HG03175 (cell line): ENCODE data around the gene LRP4.

Experiments
- ATAC-seq: cut with Tn5 transposase; IDR thresholded peaks from one replicate; pipeline ENCODE4 v1.9.1; 2021; ENCODE audit warnings: mild to moderate bottlenecking, moderate library complexity; ENCODE audit not compliant: unreplicated experiment

The LRP4 gene

GRCh38 chr11:46849631-46850030 is 68.7 kb downstream of the LRP4 start:
- no peak for ATAC-seq

- ATAC-seq: no peak
These were observed 71.9 kb downstream of the LRP4 start for GRCh38 chr11:46846510-46846830.

GRCh38 chr11:46845740-46846509 is 72.4 kb downstream of the LRP4 start, which contains the start of gene CKAP5:
Gene CKAP5, minus strand, starts transcription at chr11:46846280. Its CDS starts 25,049 bp downstream, at chr11:46821231.
- peak; percentile 95 for ATAC-seq

DNA sequence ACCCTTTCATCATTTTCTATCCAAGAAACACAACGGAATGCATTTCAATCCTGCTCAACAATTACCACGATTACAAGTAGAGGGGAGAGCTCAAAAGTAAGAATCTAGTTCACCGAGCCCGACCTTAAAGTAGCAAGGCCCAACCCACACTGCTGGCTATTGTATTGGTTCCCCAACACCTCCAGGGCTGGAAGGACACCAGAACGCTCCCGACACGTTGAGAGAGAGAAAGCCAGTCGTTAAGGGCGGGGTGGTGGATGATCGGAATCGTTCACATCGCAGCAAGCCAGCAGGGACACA is 73.0 kb downstream of the LRP4 start:
- ATAC-seq: no peak

- no peak for ATAC-seq
These were observed 78.2 kb downstream of the LRP4 start for GRCh38 chr11:46840116-46840515.

GRCh38 chr11:46838501-46838900 is 79.8 kb downstream of the LRP4 start:
- ATAC-seq: no peak

DNA sequence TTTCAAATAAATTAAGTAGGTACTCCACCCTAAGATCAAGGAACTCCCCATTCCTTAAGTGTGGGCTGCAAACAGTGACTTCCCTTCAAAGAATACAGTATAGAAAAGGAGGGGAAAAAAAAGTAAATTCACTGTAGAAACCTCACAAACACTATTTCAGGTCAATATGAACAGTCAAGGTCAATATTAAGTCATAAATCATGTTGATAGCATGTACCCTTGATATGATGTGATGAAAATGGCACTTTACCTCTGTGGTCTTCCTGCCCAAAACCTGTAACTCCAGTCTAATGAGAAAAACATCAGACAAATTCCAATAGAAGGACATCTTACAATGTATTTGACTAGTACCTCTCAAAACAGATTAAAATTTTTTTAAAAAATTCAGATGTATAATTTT is 80.5 kb downstream of the LRP4 start:
- no peak for ATAC-seq

DNA sequence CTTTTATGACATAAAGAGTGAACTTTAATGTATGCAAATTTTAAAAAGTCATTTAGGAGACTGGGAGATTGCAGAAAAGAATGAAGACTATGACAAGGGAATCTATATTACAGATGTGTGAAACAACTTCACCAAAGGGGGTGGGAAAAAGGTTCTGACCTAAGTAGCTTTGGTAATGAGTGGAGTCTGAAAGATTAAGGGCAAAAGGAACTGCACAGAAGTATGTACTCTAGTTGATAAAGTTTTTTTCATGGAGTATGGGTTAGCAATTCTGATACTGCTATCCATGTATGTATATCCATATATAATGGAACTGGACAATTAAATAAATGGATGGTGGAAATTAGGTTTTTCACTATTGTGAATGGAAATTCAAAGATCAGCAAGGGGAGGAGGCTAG is 81.5 kb downstream of the LRP4 start:
- no peak for ATAC-seq

DNA sequence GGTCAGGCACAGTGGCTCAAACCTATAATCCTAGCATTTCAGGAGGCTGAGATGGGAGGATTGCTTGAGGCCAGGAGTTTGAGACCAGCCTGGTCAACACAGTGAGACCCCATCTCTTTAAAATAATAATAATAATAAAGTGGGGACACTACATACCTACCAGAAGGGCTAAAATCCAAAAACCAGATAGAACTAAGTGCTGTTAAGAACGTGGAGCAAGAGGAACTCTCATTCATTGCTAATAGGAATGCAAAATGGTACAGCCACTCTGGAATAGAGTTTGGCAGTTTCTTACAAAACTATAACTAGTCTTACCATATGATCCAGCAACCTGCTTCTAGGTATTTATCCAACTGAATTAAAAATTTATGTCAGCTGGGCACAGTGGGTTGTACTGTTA is 81.9 kb downstream of the LRP4 start:
- no peak for ATAC-seq

- ATAC-seq: no peak
These were observed 82.5 kb downstream of the LRP4 start for GRCh38 chr11:46835897-46836296.

- ATAC-seq: no peak
These were observed 83.5 kb downstream of the LRP4 start for GRCh38 chr11:46834821-46835220.

DNA sequence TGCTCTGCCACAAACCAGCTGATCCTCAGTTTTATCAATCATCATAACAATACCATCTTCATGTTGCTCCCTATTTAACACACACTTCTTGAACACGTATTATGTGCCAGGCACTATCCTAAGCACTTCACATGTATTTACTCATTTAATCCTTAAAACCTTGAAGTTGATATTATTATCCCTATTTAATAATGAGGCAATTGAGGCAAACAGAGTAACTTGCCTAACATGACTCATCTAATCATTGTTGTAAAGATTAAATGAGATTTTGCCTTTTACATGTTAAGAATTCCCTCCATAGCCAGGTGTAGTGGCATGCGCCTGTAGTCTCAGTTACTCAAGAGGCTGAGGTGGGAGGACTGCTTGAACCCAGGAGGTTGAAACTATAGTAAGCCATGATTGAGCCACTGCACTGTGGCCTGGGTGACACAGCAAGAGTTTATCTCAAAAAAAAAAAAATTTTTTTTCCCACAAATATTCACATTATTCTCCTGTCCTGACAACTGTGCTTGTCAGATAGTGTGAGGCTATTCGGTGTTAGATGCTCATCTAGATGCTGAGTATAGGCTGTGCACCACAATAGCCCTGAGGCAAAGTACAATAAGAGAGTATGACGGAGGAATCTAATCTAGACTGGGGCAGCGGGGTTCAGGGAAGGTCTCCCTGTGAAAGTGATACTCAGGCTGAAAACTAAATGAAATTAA is 85.7 kb downstream of the LRP4 start:
- no peak for ATAC-seq

- no peak for ATAC-seq
These were observed 90.4 kb downstream of the LRP4 start for GRCh38 chr11:46827995-46828394.

DNA sequence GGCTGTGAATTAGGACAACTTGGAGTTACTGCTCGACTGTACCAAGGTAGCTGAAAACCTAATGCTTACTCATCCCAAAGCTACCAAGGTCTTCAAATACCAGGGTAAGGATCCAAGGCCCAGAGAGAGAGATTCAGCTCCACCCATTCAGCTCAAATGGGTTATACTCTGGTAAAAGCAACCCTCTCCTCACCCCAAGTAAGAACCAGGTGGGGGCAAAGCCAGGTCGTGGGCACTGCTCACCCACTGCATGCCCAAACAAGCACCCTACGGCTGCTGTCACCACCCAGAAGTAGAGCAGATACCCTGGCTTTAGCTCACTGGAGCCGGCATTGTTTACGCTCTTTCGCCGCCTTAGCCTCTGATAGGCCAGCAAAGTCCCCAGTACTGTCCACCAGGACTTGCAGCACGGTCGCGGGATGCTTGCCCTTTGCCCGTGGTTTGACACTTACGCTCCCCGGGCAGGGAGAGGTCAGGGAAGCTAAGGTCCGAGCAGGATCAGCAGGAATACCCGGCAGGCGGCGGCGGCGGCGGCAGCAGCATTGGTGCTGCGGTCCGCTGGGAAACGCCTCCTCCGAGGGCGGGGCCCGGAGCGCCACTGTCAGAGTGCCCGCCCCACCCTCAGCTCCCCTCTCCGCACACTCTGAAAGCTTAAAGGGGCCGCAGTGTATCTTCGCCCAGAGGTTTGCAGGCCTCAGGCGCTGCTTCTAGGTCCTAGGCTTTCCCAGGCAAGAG is 91.9 kb downstream of the LRP4 start:
- ATAC-seq: peak; percentile 96

GRCh38 chr11:46808799-46809431 is 109.4 kb downstream of the LRP4 start:
- no peak for ATAC-seq
